PFSK-1 (cell line): Measurements from ENCODE around the gene ZNF207.

Experiments
- FOXP2 ChIP-seq: optimal IDR thresholded peaks from 2 replicates; pipeline ENCODE3; 2011; ENCODE audit warnings: borderline replicate concordance, control low read depth, inconsistent platforms; ENCODE audit not compliant: insufficient read depth; ENCODE audit errors: extremely low read length, extremely low read depth
- POLR2AphosphoS5 ChIP-seq: IDR thresholded peaks from 2 replicates; pipeline ENCODE4 v1.6.1; 2012; ENCODE audit warnings: low read depth, mild to moderate bottlenecking, control low read depth, low read length, moderate library complexity
- SIN3A ChIP-seq: IDR thresholded peaks from 2 replicates; pipeline ENCODE4 v1.6.1; 2012; ENCODE audit warnings: mild to moderate bottlenecking, low read length, moderate library complexity, borderline replicate concordance; ENCODE audit not compliant: insufficient read depth
- TAF1 ChIP-seq: IDR thresholded peaks from 2 replicates; pipeline ENCODE4 v1.6.1; 2012; ENCODE audit warnings: low read length, control low read depth, borderline replicate concordance; ENCODE audit not compliant: insufficient read depth
- TF ChIP-seq, protein P1 (sequence below), 2 experiments: IDR thresholded peaks; 2 replicates each; pipeline versions ENCODE4 v1.6.1 to v1.8.0; 2011 to 2012; ENCODE audit warnings: low read depth in 2 of 2, low read length in 2 of 2, control low read depth in 1 of 2, inconsistent platforms in 1 of 2, mild to moderate bottlenecking in 1 of 2, moderate library complexity in 1 of 2; ENCODE audit not compliant: insufficient read depth in 1 of 2

ZNF207 gene

DNA sequence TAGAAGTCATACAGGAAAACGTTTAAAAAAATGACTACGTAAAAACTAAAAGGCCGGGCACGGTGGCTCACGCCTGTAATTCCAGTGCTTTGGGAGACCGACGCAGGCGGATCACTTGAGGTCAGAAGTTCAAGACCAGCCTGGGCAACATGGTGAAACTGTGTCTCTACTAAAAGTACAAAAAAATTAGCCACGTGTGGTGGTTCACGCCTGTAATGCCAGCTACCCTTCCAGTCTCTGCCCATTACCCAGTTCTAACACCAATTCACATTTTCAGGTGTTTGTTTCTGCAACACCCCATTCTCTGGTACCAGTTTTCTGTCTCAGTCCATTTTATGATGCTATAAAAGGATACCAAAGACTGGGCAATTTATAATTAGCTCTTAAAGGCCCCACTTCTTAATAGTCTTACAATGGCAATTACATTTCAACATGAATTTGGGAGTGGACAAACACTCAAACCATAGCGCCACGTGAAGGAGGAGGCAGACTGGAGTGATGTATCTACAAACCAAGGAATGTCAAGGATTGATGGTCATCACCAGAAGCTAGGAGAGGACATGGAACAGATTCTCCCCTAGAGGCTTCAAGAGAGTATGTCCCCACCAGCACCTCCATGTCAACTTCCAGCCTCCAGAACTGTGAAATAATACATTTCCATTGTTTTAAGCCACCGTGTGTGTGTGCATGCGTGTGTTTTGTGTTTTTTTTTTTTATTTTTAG lies 7.2 kb upstream of the ZNF207 start:
- TF ChIP-seq TAF1 = no peak
- TF ChIP-seq, protein P1, sequence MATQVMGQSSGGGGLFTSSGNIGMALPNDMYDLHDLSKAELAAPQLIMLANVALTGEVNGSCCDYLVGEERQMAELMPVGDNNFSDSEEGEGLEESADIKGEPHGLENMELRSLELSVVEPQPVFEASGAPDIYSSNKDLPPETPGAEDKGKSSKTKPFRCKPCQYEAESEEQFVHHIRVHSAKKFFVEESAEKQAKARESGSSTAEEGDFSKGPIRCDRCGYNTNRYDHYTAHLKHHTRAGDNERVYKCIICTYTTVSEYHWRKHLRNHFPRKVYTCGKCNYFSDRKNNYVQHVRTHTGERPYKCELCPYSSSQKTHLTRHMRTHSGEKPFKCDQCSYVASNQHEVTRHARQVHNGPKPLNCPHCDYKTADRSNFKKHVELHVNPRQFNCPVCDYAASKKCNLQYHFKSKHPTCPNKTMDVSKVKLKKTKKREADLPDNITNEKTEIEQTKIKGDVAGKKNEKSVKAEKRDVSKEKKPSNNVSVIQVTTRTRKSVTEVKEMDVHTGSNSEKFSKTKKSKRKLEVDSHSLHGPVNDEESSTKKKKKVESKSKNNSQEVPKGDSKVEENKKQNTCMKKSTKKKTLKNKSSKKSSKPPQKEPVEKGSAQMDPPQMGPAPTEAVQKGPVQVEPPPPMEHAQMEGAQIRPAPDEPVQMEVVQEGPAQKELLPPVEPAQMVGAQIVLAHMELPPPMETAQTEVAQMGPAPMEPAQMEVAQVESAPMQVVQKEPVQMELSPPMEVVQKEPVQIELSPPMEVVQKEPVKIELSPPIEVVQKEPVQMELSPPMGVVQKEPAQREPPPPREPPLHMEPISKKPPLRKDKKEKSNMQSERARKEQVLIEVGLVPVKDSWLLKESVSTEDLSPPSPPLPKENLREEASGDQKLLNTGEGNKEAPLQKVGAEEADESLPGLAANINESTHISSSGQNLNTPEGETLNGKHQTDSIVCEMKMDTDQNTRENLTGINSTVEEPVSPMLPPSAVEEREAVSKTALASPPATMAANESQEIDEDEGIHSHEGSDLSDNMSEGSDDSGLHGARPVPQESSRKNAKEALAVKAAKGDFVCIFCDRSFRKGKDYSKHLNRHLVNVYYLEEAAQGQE (IDR thresholded peaks at IDR 0.05; ENCODE audit: insufficient read depth in 1 of 2, low read depth in 2 of 2, low read length in 2 of 2) = no peak
- TF ChIP-seq SIN3A = no peak
- TF ChIP-seq POLR2AphosphoS5 = no peak
- no peak for TF ChIP-seq FOXP2

DNA sequence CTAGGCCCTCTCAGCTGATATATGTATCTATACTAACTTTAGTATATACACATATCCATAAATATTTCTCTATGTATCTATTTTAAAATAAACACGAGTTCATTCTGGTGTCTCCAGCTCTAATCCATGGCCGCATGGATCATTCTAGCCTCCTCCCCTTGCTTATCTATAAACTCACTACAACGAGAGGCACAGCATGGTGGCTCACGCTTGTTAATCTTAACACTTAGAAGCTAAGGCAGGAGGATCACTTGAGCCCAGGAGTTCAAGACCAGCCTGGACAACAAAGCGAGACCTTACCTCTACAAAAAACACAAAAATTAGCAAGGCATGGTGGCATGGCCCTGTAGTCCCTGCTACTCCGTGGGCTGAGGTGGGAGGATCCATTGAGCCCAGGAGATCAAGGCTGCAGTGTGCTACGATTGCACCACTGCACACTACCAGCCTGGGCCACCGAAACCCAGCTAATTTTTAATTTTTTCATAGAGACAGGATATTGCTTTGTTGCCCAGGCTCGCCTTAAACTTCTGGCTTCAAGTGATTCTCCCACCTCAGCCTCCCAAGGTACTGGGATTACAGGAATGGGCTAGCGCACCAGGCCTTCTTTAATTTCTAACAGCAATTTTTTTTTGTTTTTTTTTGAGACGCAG lies 3.9 kb upstream of the ZNF207 start:
- TF ChIP-seq, protein P1 (IDR thresholded peaks at IDR 0.05; ENCODE audit: insufficient read depth in 1 of 2, low read depth in 2 of 2, low read length in 2 of 2) = no peak
- TF ChIP-seq TAF1 = no peak
- no peak for TF ChIP-seq POLR2AphosphoS5
- TF ChIP-seq FOXP2 = no peak
- no peak for TF ChIP-seq SIN3A

DNA sequence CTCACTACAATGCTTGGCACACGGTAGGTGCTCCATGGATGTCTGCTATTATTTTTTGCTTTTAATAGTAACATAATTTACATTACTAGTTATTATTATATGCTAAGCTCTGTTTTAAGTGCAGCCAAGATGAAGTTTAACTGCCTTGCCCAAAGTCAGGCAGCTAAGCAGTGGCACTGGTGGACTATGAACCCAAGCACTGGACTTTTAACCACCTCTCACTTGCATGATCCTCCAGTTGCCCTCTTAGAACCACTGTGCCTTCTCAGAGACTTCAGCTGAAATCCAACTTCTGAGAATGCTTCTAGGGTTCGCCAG lies 1.5 kb upstream of the ZNF207 start:
- TF ChIP-seq SIN3A (no peak), FOXP2 (no peak), POLR2AphosphoS5 (no peak), TAF1 (no peak)
- TF ChIP-seq, protein P1 (IDR thresholded peaks at IDR 0.05; ENCODE audit: insufficient read depth in 1 of 2, low read depth in 2 of 2, low read length in 2 of 2) = no peak

DNA sequence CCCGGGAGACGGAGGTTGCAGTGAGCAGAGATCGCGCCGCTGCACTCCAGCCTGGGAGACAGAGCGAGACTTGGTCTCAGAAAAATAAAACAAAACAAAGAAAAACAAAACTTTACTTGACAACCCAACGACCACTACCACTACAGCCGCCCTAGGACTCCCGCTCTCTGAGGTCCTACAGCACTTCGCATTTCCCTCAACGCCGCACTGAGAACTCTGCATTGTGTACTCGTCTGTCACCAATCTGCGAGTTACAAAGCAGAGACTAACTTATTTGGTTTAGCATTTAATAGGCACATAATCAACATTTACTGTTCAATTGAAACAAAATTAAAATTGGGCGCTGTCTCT lies 479 bp upstream of the ZNF207 start:
- no peak for TF ChIP-seq POLR2AphosphoS5
- TF ChIP-seq, protein P1 (IDR thresholded peaks at IDR 0.05; ENCODE audit: insufficient read depth in 1 of 2, low read depth in 2 of 2, low read length in 2 of 2) = no peak
- no peak for TF ChIP-seq SIN3A
- TF ChIP-seq TAF1 = no peak
- TF ChIP-seq FOXP2 = no peak
